Endothelial cell of umbilical vein (primary cell): ENCODE measurements around the gene HCK. TPM values are rescaled to one million over a fixed set of nuclear protein-coding genes. Genes with fewer than 3 reads are reported as not detected.

Source experiments
- BruUV-seq: library from RNA; stranded (reverse); fragments of 400-500 nt; replicated peaks from 2 replicates; lab custom pipeline; 2021; lab: Mats Ljungman, UMichigan
- CTCF ChIA-PET: fragments of 300-600, 350-600 bp; sonication (Branson Sonifier 250); formaldehyde crosslinking; loops from one replicate; lab custom pipeline; 2021; ENCODE audit warnings: antibody characterized with exemption, inconsistent platforms; lab: Charles Lee
- POLR2A ChIA-PET: fragments of 300-600, 350-600 bp; sonication (Branson Sonifier 250); formaldehyde crosslinking; loops from one replicate; lab custom pipeline; 2021; ENCODE audit warnings: antibody characterized with exemption, inconsistent platforms; lab: Charles Lee
- DNase-seq: peaks from one replicate; pipeline ENCODE4 v3.0.0-alpha.2; 2011; ENCODE audit warnings: low read depth, low spot score
- FAIRE-seq: peaks from 2 replicates; lab custom pipeline; 2011; peaks lifted over from hg19 to GRCh38; lab: Jason Lieb, UNC
- H2AFZ ChIP-seq: 2 replicates; pipeline ENCODE4 v1.6.0; 2012; ENCODE audit warnings: low read depth, low read length, control low read depth, inconsistent platforms
- H3K27ac ChIP-seq: 2 replicates; pipeline ENCODE4 v1.5.1; 2011; ENCODE audit warnings: low read depth, mild to moderate bottlenecking, control low read depth, low read length, moderate library complexity; ENCODE audit not compliant: insufficient read depth
- H3K27me3 ChIP-seq, 2 experiments: 2 replicates each; pipeline versions ENCODE4 v1.6.0 to v1.6.1; 2011; ENCODE audit warnings: low read length in 2 of 2, mixed read lengths in 1 of 2; ENCODE audit not compliant: control insufficient read depth in 2 of 2, insufficient read depth in 2 of 2
- H3K36me3 ChIP-seq, 2 experiments: 2 replicates in 1 of 2; 3 replicates in 1 of 2; pipeline ENCODE4 v1.5.1; 2011; ENCODE audit warnings: low read length in 2 of 2, mild to moderate bottlenecking in 1 of 2, moderate library complexity in 1 of 2; ENCODE audit not compliant: control insufficient read depth in 2 of 2, insufficient read depth in 2 of 2; ENCODE audit errors: extremely low read depth in 1 of 2
- H3K4me1 ChIP-seq: 3 replicates; pipeline ENCODE4 v1.5.1; 2011; ENCODE audit warnings: mild to moderate bottlenecking, low read length; ENCODE audit not compliant: control insufficient read depth, insufficient read depth; ENCODE audit errors: extremely low read depth
- H3K4me2 ChIP-seq: 2 replicates; pipeline ENCODE4 v1.6.1; 2011; ENCODE audit warnings: low read length, control low read depth, mixed read lengths; ENCODE audit not compliant: insufficient read depth
- H3K4me3 ChIP-seq, 3 experiments: fragments of 200-600 bp in 1 of 3; sonication (generic), shearing (Covaris generic) in 1 of 3; replicated peaks in 1 of 3; 2 replicates each; pipeline ENCODE4 v1.5.1; 2011 to 2016; ENCODE audit warnings: control low read depth in 3 of 3, low read length in 3 of 3, mild to moderate bottlenecking in 2 of 3, inconsistent platforms in 1 of 3, low read depth in 1 of 3, moderate library complexity in 1 of 3; ENCODE audit not compliant: insufficient read depth in 1 of 3
- H3K79me2 ChIP-seq: 2 replicates; pipeline ENCODE4 v1.6.0; 2012; ENCODE audit warnings: low read length, inconsistent platforms; ENCODE audit not compliant: control insufficient read depth, insufficient read depth
- H3K9ac ChIP-seq: replicated peaks from 2 replicates; pipeline ENCODE3; 2011; ENCODE audit warnings: low read length, control low read depth; ENCODE audit not compliant: insufficient read depth; ENCODE audit errors: extremely low read depth
- H3K9me1 ChIP-seq: replicated peaks from 3 replicates; pipeline ENCODE4 v1.6.0; 2011; ENCODE audit warnings: mild to moderate bottlenecking, low read length; ENCODE audit not compliant: control insufficient read depth, insufficient read depth; ENCODE audit errors: extremely low read depth
- H3K9me3 ChIP-seq: replicated peaks from 2 replicates; pipeline ENCODE4 v1.5.1; 2012; ENCODE audit warnings: low read length, inconsistent platforms; ENCODE audit not compliant: control insufficient read depth, insufficient read depth
- H4K20me1 ChIP-seq: replicated peaks from 2 replicates; pipeline ENCODE3; 2011; ENCODE audit warnings: mild to moderate bottlenecking, low read length; ENCODE audit not compliant: control insufficient read depth, insufficient read depth; ENCODE audit errors: extremely low read depth
- EZH2 ChIP-seq: IDR thresholded peaks from 2 replicates; pipeline ENCODE4 v1.6.1; 2012; ENCODE audit warnings: borderline replicate concordance, low read depth, mild to moderate bottlenecking, moderate library complexity, low read length, inconsistent platforms; ENCODE audit not compliant: severe bottlenecking
- JUN ChIP-seq: IDR thresholded peaks from 2 replicates; pipeline ENCODE4 v1.6.1; 2011; ENCODE audit warnings: borderline replicate concordance, low read depth; ENCODE audit not compliant: insufficient read length, insufficient read depth
- dilution Hi-C: fragments of 300-500 bp; cut with MboI; formaldehyde crosslinking; loops from one replicate; pipeline ENCODE4 v1.15.0; 2019; ENCODE audit warnings: low sequenced_read_pairs; ENCODE audit not compliant: extremely low pct_ligation_motif_present
- intact Hi-C: fragments of 100-400 bp; cut with micrococcal nuclease; formaldehyde crosslinking; loops from one replicate; pipeline ENCODE4 v1.10.0; 2022
- polyA plus RNA-seq, 4 experiments: library from polyadenylated mRNA; depleted of rRNA in 3 of 4; stranded (reverse) in 3 of 4; unstranded in 1 of 4; fragments of >200 nt; gene quantifications; 2 replicates each; pipeline versions ENCODE4 v1.2.1 to v1.2.3, GENCODE V29; 2011 to 2012; ENCODE audit warnings: missing spikeins in 1 of 4
- total RNA-seq: library from RNA; stranded (reverse); gene quantifications from 2 replicates; pipeline ENCODE4 v1.2.3, GENCODE V29; 2021
- TF ChIP-seq, protein P1 (sequence below), 2 donors: IDR thresholded peaks; 1 replicate in 1 of 2; 2 replicates in 1 of 2; pipeline ENCODE4 v1.5.1; 2011; ENCODE audit warnings: low read length in 2 of 2, mild to moderate bottlenecking in 2 of 2, moderate library complexity in 2 of 2, control low read depth in 1 of 2, inconsistent platforms in 1 of 2, low read depth in 1 of 2; ENCODE audit not compliant: insufficient read depth in 1 of 2; ENCODE audit errors: extremely low read depth in 1 of 2

The HCK gene
- total and polyA plus RNA-seq, 2 donors (not counting 3 experiments of a cell fraction or from before 2014, with no cell fraction given): not detected

DNA sequence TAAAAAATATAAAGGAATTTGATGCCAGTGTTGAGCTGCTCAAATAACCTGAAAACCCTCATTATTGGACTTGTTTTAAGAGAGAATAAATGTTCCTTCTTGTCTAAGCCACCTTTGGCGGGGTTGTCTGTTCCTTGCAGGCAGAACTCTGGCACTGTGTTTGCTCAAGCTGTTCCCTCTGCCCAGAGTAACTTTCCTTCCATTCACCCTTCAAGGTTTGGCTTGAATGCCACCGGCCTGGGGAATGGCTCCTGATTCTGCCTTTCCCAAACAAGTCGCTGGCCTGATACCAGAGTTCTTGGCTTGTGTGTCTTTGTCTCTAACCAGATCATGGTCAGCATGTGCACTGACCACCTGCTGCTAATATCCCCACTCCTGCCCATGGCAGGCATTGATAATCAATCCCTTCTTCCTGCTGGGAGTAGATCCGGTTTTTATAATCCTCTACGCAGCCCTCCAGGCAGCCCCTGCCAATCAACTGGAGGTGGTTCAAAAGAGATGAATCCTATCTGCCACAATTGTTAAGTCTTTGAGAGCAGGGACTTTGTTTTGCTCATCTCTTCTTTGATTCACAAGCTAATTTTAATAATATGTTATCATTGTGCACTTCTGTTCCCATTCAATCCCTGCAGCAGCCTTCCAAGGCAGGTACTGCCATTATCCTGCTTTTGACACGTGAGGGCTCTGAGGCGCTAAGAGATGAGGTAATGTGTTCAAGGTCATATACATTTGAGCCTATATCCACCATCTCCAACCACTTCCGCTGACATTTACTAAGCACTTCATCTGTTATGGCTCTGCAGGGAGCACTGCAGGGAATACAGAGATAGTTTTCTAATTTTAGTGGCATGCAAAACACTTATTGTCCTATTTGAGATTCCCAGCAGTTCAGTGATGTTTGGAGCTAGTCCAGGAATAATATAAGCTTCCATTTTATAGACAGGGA lies 44.9 kb upstream of the HCK start:
- Histone ChIP-seq H3K27ac (peak overlapping the region; percentile 62), H3K4me3 (peak overlapping the region in 1 of 3 experiments; percentile 4), H3K9me1 (no peaks in the 10 kb centered on the region), H3K36me3 (no peaks in the 10 kb centered on the region), H4K20me1 (no peaks in the 10 kb centered on the region), H3K9ac (no peak overlapping the region), H3K4me1 (peaks cover 39% of the 10 kb centered on the region), H3K4me2 (peak overlapping the region; percentile 56), H3K9me3 (no peaks in the 10 kb centered on the region), H3K27me3 (no peaks in the 10 kb centered on the region), H2AFZ (peak overlapping the region; percentile 5), H3K79me2 (no peaks in the 10 kb centered on the region)
- DNase-seq (no peak), FAIRE-seq (no peak)
- ChIA-PET CTCF (interaction anchor here (0.5 to 2.5 kb wide), 7 partner anchors 10 to 1922 kb away, joined by 3 to 11 read pairs (median 8); partner anchors contain the start of gene PDRG1), POLR2A (interaction anchor here (0.5 to 1.2 kb wide), 3 partner anchors 12 to 513 kb away, joined by 3 read pairs; no protein-coding TSS in a partner anchor)
- intact Hi-C loops (loop anchor here (5.0 kb wide), 2 partner anchors 55 to 125 kb away; partner anchors contain the start of gene PDRG1), dilution Hi-C loops (no loop called here)
- TF ChIP-seq, protein P1, sequence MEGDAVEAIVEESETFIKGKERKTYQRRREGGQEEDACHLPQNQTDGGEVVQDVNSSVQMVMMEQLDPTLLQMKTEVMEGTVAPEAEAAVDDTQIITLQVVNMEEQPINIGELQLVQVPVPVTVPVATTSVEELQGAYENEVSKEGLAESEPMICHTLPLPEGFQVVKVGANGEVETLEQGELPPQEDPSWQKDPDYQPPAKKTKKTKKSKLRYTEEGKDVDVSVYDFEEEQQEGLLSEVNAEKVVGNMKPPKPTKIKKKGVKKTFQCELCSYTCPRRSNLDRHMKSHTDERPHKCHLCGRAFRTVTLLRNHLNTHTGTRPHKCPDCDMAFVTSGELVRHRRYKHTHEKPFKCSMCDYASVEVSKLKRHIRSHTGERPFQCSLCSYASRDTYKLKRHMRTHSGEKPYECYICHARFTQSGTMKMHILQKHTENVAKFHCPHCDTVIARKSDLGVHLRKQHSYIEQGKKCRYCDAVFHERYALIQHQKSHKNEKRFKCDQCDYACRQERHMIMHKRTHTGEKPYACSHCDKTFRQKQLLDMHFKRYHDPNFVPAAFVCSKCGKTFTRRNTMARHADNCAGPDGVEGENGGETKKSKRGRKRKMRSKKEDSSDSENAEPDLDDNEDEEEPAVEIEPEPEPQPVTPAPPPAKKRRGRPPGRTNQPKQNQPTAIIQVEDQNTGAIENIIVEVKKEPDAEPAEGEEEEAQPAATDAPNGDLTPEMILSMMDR (IDR thresholded peaks at IDR 0.05; ENCODE audit: extremely low read depth in 1 of 2, insufficient read depth in 1 of 2, low read depth in 1 of 2, low read length in 2 of 2): no peak
- TF ChIP-seq JUN (peak; percentile 29), EZH2 (no peak)
- no TSS peak for BruUV-seq
